Gastrocnemius medialis (tissue), 4 donors: Measurements from ENCODE around the gene DLAT.

Source experiments
- CTCF ChIP-seq, 5 experiments: fragments of 450-650 bp in 3 of 5; fragments of 200-600 bp in 2 of 5; sonication (generic) in 2 of 5; IDR thresholded peaks in 4 of 5; conservative IDR thresholded peaks in 1 of 5; 1 replicate in 4 of 5; 2 replicates in 1 of 5; pipeline ENCODE4 v1.5.1; 2016 to 2019; ENCODE audit warnings: antibody characterized with exemption in 5 of 5, mild to moderate bottlenecking in 3 of 5, moderate library complexity in 3 of 5
- POLR2A ChIP-seq, 2 donors: fragments of 450-650 bp; IDR thresholded peaks; one replicate each; pipeline ENCODE4 v1.6.1; 2017; ENCODE audit warnings: antibody characterized with exemption in 2 of 2, mild to moderate bottlenecking in 2 of 2, moderate library complexity in 2 of 2

- no peak for TF ChIP-seq CTCF (IDR thresholded peaks at IDR 0.05 in 4 of 5, conservative IDR thresholded peaks at IDR 0.05 in 1 of 5)
- TF ChIP-seq POLR2A (IDR thresholded peaks at IDR 0.05), result no peak
These were observed 25.5 kb downstream of the DLAT start for GRCh38 chr11:112050721-112051120.
